GM21737 (cell line): ENCODE results near the gene BCAS1.

Source experiments
- ATAC-seq: cut with Tn5 transposase; IDR thresholded peaks from one replicate; pipeline ENCODE4 v1.9.1; 2021; ENCODE audit warnings: mild to moderate bottlenecking, moderate library complexity; ENCODE audit not compliant: unreplicated experiment

The BCAS1 gene

GRCh38 chr20:54103762-54104600, 33.6 kb upstream of the BCAS1 start:
- ATAC-seq, result no peak

GRCh38 chr20:54103067-54103761, 32.8 kb upstream of the BCAS1 start:
- ATAC-seq, result peak; percentile 75

GRCh38 chr20:54102543-54102942, 32.1 kb upstream of the BCAS1 start:
- no peak for ATAC-seq

- no peak for ATAC-seq
Observed at GRCh38 chr20:54100563-54100962, 30.2 kb upstream of the BCAS1 start.

- ATAC-seq, result no peak
Observed at GRCh38 chr20:54099894-54100293, 29.5 kb upstream of the BCAS1 start.

- no peak for ATAC-seq
Observed at GRCh38 chr20:54098047-54098446, 27.7 kb upstream of the BCAS1 start.

GRCh38 chr20:54097236-54097529, 26.8 kb upstream of the BCAS1 start:
- ATAC-seq, result no peak

GRCh38 chr20:54095824-54096223, 25.4 kb upstream of the BCAS1 start:
- ATAC-seq, result no peak

- no peak for ATAC-seq
Observed at GRCh38 chr20:54094268-54094580, 23.8 kb upstream of the BCAS1 start.

GRCh38 chr20:54093423-54094267, 23.3 kb upstream of the BCAS1 start:
- no peak for ATAC-seq

- no peak for ATAC-seq
Observed at GRCh38 chr20:54092021-54092420, 21.6 kb upstream of the BCAS1 start.

- ATAC-seq, result no peak
Observed at GRCh38 chr20:54091120-54091480, 20.7 kb upstream of the BCAS1 start.

- no peak for ATAC-seq
Observed at GRCh38 chr20:54090230-54091119, 20.1 kb upstream of the BCAS1 start.

GRCh38 chr20:54088430-54088829, 18.0 kb upstream of the BCAS1 start:
- ATAC-seq, result no peak

GRCh38 chr20:54086507-54087039, 16.2 kb upstream of the BCAS1 start:
- ATAC-seq, result no peak

- no peak for ATAC-seq
Observed at GRCh38 chr20:54085910-54086309, 15.5 kb upstream of the BCAS1 start.

- no peak for ATAC-seq
Observed at GRCh38 chr20:54085425-54085824, 15.0 kb upstream of the BCAS1 start.

GRCh38 chr20:54084727-54085388, 14.5 kb upstream of the BCAS1 start:
- ATAC-seq, result no peak

GRCh38 chr20:54084193-54084592, 13.8 kb upstream of the BCAS1 start:
- no peak for ATAC-seq

- no peak for ATAC-seq
Observed at GRCh38 chr20:54083459-54083858, 13.1 kb upstream of the BCAS1 start.
